ENCODE measurements around the gene CALHM2. TPM values are rescaled to one million over a fixed set of nuclear protein-coding genes. Genes with fewer than 3 reads are reported as not detected.

The CALHM2 gene
- total RNA-seq, 1 experiment from 2014 or later = 5.9 TPM

- Histone ChIP-seq H3K9me3 (ENCODE audit: control insufficient read depth, insufficient read depth, low read depth, low read length) (no peaks in the 10 kb centered on the region), H3K4me3 (ENCODE audit: low read depth in 2 of 2, low read length in 2 of 2) (no peak overlapping the region), H3K27ac (ENCODE audit: low read length) (no peak overlapping the region), H3K36me3 (ENCODE audit: control insufficient read depth, insufficient read depth, low read length) (peaks cover 66% of the 10 kb centered on the region), H3K4me1 (ENCODE audit: control insufficient read depth, insufficient read depth, low read length) (no peaks in the 10 kb centered on the region), H3K27me3 (ENCODE audit: control insufficient read depth, insufficient read depth, low read length) (no peaks in the 10 kb centered on the region)
- in situ Hi-C loops (cut with HindIII; ENCODE audit: low pct_unique_long_range_greater_than_20kb, low sequenced_read_pairs) = no loop called here
- ChIA-PET CTCF (no interaction called here), POLR2A (no interaction called here)
- DNase-seq (ENCODE audit: low read depth, low spot score) (no peak), ATAC-seq (no peak)
- BruUV-seq (replicated peaks) = no TSS peak
- intact Hi-C loops (cut with micrococcal nuclease; ENCODE audit: unreplicated experiment) = no loop called here
- TF ChIP-seq POLR2AphosphoS5 (IDR thresholded peaks at IDR 0.05; ENCODE audit: low read depth, low read length) (no peak), REST (IDR thresholded peaks at IDR 0.05; ENCODE audit: insufficient read depth in 1 of 2, low read depth in 2 of 2, low read length in 1 of 2) (no peak), TCF7L2 (IDR thresholded peaks at IDR 0.05; ENCODE audit: low read depth, low read length) (no peak), SIN3A (IDR thresholded peaks at IDR 0.05; ENCODE audit: borderline replicate concordance, insufficient read depth, low read depth, low read length) (no peak)
- TF ChIP-seq, protein P1, sequence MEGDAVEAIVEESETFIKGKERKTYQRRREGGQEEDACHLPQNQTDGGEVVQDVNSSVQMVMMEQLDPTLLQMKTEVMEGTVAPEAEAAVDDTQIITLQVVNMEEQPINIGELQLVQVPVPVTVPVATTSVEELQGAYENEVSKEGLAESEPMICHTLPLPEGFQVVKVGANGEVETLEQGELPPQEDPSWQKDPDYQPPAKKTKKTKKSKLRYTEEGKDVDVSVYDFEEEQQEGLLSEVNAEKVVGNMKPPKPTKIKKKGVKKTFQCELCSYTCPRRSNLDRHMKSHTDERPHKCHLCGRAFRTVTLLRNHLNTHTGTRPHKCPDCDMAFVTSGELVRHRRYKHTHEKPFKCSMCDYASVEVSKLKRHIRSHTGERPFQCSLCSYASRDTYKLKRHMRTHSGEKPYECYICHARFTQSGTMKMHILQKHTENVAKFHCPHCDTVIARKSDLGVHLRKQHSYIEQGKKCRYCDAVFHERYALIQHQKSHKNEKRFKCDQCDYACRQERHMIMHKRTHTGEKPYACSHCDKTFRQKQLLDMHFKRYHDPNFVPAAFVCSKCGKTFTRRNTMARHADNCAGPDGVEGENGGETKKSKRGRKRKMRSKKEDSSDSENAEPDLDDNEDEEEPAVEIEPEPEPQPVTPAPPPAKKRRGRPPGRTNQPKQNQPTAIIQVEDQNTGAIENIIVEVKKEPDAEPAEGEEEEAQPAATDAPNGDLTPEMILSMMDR (IDR thresholded peaks at IDR 0.05) = no peak
These were observed 28.4 kb downstream of the CALHM2 start for GRCh38 chr10:103423748-103424147.

DNA sequence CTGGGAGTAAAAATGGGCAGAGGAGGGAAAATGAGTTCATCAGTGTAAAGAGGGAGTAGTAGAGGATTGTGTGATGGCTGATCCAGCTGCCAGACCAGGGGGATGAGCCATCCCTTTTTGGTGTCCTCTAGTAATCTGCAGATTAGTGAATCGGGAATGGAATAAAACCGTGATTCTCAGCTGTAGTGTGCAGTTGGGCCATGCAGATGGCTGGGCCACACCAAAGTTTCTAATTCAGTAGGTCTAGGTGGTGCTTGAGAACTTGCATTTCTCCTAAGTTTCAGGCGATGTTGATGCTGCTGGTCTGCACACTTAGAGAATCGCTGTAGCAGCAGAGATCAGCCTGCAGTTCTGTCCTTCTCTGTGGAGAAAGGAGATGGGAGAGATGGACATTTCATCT lies 33.1 kb downstream of the CALHM2 start:
- no peak for TF ChIP-seq TCF7L2 (IDR thresholded peaks at IDR 0.05; ENCODE audit: low read depth, low read length)
- TF ChIP-seq, protein P1 (IDR thresholded peaks at IDR 0.05) = no peak
- no peak for TF ChIP-seq SIN3A (IDR thresholded peaks at IDR 0.05; ENCODE audit: borderline replicate concordance, insufficient read depth, low read depth, low read length)
- no peak for TF ChIP-seq REST (IDR thresholded peaks at IDR 0.05; ENCODE audit: insufficient read depth in 1 of 2, low read depth in 2 of 2, low read length in 1 of 2)
- no peak for TF ChIP-seq POLR2AphosphoS5 (IDR thresholded peaks at IDR 0.05; ENCODE audit: low read depth, low read length)
- DNase-seq (ENCODE audit: low read depth, low spot score) = no peak
- in situ Hi-C loops (cut with HindIII; ENCODE audit: low pct_unique_long_range_greater_than_20kb, low sequenced_read_pairs) (no loop called here), intact Hi-C loops (cut with micrococcal nuclease; ENCODE audit: unreplicated experiment) (no loop called here)
- CTCF ChIA-PET = no interaction called here
- no peak for ATAC-seq
- Histone ChIP-seq H3K27ac (ENCODE audit: low read length) (no peak overlapping the region), H3K4me1 (ENCODE audit: control insufficient read depth, insufficient read depth, low read length) (no peaks in the 10 kb centered on the region), H3K36me3 (ENCODE audit: control insufficient read depth, insufficient read depth, low read length) (peaks cover 70% of the 10 kb centered on the region), H3K27me3 (ENCODE audit: control insufficient read depth, insufficient read depth, low read length) (no peaks in the 10 kb centered on the region), H3K4me3 (ENCODE audit: low read depth in 2 of 2, low read length in 2 of 2) (no peak overlapping the region), H3K9me3 (ENCODE audit: control insufficient read depth, insufficient read depth, low read depth, low read length) (no peaks in the 10 kb centered on the region)
- POLR2A ChIA-PET = no interaction called here
- no TSS peak for BruUV-seq (replicated peaks)

Measured in Panc1 (cell line).